Activated CD4-positive, alpha-beta T cell treated with anti-CD3 and anti-CD28 coated beads for 36 hours (primary cell): ENCODE data around the gene BCL2L14. TPM values are rescaled to one million over a fixed set of nuclear protein-coding genes. Genes with fewer than 3 reads are reported as not detected.

Source experiments
- ATAC-seq: fragments of 200-7000 bp; cut with Tn5 transposase; one replicate; pipeline ENCODE4 v1.10.0; 2021; ENCODE audit warnings: mild to moderate bottlenecking, moderate library complexity
- CTCF ChIA-PET: fragments of 350-600 bp; sonication (Branson Sonifier 250); formaldehyde crosslinking; loops from one replicate; lab custom pipeline; 2021; ENCODE audit warnings: antibody characterized with exemption; lab: Charles Lee
- POLR2A ChIA-PET: fragments of 350-600 bp; sonication (Branson Sonifier 250); formaldehyde crosslinking; loops from one replicate; lab custom pipeline; 2021; ENCODE audit warnings: antibody characterized with exemption, inconsistent platforms; lab: Charles Lee
- DNase-seq: peaks from one replicate; pipeline ENCODE4 v3.0.0-alpha.2; 2020
- H3K27ac Mint-ChIP-seq: one replicate; pipeline ENCODE4 v1.8.0; 2021; ENCODE audit warnings: mixed read lengths
- H3K27me3 Mint-ChIP-seq: one replicate; pipeline ENCODE4 v1.8.0; 2021; ENCODE audit warnings: mixed read lengths
- H3K36me3 Mint-ChIP-seq: one replicate; pipeline ENCODE4 v1.8.0; 2021; ENCODE audit warnings: low read depth, mixed read lengths
- H3K4me1 Mint-ChIP-seq: one replicate; pipeline ENCODE4 v1.8.0; 2021; ENCODE audit warnings: mixed read lengths
- H3K4me3 Mint-ChIP-seq: one replicate; pipeline ENCODE4 v1.8.0; 2021; ENCODE audit warnings: mild to moderate bottlenecking, moderate library complexity, mixed read lengths
- H3K9me3 Mint-ChIP-seq: one replicate; pipeline ENCODE4 v1.8.0; 2021; ENCODE audit warnings: low read depth, mixed read lengths
- intact Hi-C, 2 experiments: fragments of 100-400 bp; cut with DNase I in 1 of 2; cut with micrococcal nuclease in 1 of 2; formaldehyde crosslinking; loops; one replicate each; pipeline versions ENCODE4 v1.14.2 to v1.15.1; 2022 to 2024; cut with DNase I, micrococcal nuclease
- total RNA-seq, 2 experiments: library from RNA; stranded (reverse); gene quantifications; one replicate each; pipeline ENCODE4 v1.2.3, GENCODE V29; 2021

BCL2L14 gene, protein sequence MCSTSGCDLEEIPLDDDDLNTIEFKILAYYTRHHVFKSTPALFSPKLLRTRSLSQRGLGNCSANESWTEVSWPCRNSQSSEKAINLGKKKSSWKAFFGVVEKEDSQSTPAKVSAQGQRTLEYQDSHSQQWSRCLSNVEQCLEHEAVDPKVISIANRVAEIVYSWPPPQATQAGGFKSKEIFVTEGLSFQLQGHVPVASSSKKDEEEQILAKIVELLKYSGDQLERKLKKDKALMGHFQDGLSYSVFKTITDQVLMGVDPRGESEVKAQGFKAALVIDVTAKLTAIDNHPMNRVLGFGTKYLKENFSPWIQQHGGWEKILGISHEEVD
- 1 to 10 TPM; 7.3 to 7.7 TPM for total RNA-seq

DNA sequence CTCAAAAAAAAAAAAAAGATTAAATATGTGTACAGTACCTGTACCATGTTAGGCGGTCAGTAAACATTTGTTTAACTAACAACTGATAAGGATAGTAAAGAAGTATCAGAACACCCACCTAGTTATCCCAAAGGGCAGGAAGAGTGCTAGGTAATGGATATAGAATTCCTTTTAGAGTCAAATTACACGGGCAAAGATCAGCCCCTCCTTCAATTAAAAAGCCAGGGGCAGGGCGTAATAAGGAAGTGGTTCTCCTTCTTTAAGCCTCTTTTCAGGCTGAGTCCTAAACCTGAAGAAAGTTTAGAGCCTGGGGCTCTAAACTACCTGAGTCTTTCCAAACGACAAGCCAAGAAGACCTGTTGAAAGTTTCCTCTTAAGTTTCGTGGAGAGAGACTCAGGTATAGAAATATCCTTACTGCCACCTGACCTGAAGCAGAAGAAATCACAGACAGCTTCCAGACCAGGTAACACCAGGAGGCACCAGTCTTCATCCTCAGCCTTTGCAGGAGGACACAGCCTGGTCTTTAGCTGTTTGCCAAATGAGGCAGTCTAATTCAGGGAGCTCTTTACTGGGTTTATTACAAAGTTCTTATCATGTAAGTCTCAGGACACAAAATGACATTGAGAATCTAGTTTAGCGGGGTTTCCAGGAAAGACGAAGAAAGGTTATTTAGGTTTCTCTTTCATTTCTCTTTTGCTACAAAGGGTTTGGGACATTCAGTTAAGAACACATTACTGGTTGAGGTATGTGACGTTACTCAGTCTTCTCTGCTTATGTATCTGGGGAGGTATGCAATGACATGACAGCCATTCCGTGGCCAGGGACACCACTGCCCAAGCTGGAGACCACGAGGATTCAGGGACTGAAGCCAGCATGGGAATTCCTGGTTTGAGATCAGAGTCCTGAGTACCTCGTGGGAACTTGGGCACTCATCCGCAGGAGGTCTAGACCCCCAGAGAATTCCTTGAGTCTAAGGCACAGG, at the start of gene BCL2L14:
TSS of gene BCL2L14 (plus strand) at position 266 of the 983 bp plus-strand sequence. CDS start 8,367 bp downstream, outside the sequence.
- DNase-seq (peak; percentile 36), ATAC-seq (peak; percentile 92)
- POLR2A ChIA-PET, result interaction anchor here (0.6 to 1.0 kb wide), 2 partner anchors 196 to 232 kb away, joined by 3 read pairs; partner anchors contain the start of gene LRP6
- Mint-ChIP-seq H3K36me3 (no peaks in the 10 kb centered on the region), H3K4me1 (peaks cover 13% of the 10 kb centered on the region), H3K27ac (peak within 1 kb of the TSS; percentile 90), H3K4me3 (peak within 1 kb of the TSS; percentile 66), H3K27me3 (no peaks in the 10 kb centered on the region), H3K9me3 (no peaks in the 10 kb centered on the region)
- intact Hi-C loops, result no loop called here
- CTCF ChIA-PET, result interaction anchor here (0.7 to 1.7 kb wide), 8 partner anchors 38 to 516 kb away, joined by 3 to 6 read pairs (median 3); no protein-coding TSS in a partner anchor

DNA sequence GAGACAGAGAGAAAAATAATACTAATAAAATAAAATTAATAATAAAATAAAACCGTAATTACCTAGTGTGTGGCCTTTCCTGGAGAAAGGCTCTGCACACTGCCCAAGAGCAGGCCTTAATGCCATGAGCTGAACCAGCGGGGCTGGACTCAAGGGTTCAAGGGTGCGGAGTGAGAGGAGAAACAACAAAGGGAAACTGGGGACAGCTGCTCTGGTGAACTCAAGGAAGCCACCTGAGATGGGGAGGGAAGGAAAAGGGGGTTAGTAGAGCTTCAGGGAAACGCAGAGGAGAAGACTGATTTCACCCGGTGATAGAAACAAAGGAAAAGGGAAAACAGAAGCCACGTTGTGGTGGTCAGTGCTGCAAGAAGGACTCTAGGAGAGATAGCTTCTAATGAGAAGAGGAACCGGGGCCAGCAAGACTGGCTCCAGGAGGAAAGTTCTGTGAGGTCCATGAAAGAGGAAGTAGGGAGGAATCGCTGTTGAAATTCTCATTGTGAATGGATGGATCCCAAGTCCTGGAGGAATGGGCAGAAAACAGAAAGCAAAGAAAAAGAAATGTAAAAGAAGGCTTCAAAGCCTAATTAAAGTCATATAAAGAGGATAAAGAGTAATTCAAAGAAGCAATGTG, 48.3 kb upstream of the BCL2L14 start:
- Mint-ChIP-seq H3K4me1 (peaks cover 62% of the 10 kb centered on the region), H3K27me3 (no peaks in the 10 kb centered on the region), H3K36me3 (peaks cover 8% of the 10 kb centered on the region), H3K9me3 (peaks cover 8% of the 10 kb centered on the region), H3K27ac (peak overlapping the region; percentile 62), H3K4me3 (no peak overlapping the region)
- CTCF ChIA-PET, result interaction anchor here (1.0 to 1.4 kb wide), 2 partner anchors 11 to 48 kb away, joined by 3 read pairs; partner anchors contain the start of gene BCL2L14
- no peak for DNase-seq
- ATAC-seq, result no peak
- POLR2A ChIA-PET, result interaction anchor here (0.7 kb wide), 1 partner anchor 13 kb away, joined by 3 read pairs; no protein-coding TSS in a partner anchor
- intact Hi-C loops, result no loop called here

DNA sequence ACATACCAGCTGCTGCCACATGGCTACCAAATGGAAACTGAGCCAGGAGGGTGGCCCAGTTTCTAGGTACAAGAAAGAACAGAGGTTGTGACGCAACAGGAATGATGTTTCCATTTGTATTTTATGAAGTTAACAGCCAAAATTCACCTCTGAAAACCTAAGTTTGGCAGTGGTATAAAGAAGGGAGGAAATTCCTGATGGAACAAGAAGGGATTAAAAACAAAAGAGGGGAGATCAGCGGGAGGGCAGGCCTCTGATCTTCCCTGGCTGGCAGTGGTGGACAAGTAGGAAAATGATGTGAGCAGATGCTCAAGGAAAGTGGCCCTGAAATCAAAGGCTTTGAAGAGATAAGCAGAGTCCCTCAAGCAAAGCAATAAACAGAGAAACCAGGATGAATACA, 47.3 kb upstream of the BCL2L14 start:
- Mint-ChIP-seq H3K36me3 (peaks cover 12% of the 10 kb centered on the region), H3K27me3 (no peaks in the 10 kb centered on the region), H3K9me3 (peaks cover 12% of the 10 kb centered on the region), H3K4me1 (peaks cover 58% of the 10 kb centered on the region), H3K27ac (peak overlapping the region; percentile 80), H3K4me3 (no peak overlapping the region)
- intact Hi-C loops, result no loop called here
- DNase-seq (no peak), ATAC-seq (peak; percentile 6)
- POLR2A ChIA-PET, result no interaction called here
- CTCF ChIA-PET, result interaction anchor here (0.7 kb wide), 1 partner anchor 77 kb away, joined by 3 read pairs; no protein-coding TSS in a partner anchor

DNA sequence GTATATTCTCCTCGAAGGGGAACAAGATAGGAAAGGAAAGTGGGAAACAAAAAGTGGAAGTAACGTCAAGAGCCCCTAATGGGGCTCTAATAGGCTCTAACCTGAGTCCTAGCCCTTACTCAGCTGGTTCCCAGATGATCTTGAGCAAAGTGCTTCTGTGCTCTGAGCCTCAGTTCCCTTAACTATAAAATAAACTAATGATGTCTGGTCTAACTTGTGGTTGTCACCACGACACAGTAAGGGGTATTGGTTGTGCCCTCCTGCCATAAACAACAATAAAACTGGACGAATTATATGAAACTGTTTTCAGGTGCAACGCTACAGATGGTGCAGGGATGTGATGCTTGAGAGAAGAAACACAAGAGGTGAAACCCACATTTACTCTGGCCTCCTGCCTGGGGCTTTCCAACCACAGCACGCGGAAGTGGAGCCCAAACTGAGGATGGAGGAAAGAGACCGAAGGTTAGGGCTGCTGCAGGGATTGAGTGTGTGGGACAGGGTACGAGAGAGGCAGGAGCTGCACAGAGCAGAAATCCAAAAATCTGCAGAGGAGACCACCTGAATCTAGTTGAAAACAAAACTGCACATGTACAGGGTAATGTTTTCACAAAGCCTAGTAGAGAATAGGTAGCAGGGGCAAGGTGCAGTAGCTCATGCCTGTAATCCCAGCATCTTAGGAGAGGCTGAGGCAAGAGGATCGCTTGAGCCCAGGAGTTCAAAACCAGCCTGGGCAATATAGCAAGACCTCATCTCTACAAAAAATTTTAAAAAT, 45.6 kb upstream of the BCL2L14 start:
- Mint-ChIP-seq H3K27me3 (no peaks in the 10 kb centered on the region), H3K4me1 (peaks cover 71% of the 10 kb centered on the region), H3K4me3 (no peak overlapping the region), H3K9me3 (peaks cover 12% of the 10 kb centered on the region), H3K27ac (peak overlapping the region; percentile 64), H3K36me3 (peaks cover 12% of the 10 kb centered on the region)
- DNase-seq (peak; percentile 68), ATAC-seq (peak; percentile 66)
- POLR2A ChIA-PET, result interaction anchor here (0.7 to 1.4 kb wide), 2 partner anchors 14 to 15 kb away, joined by 3 read pairs; no protein-coding TSS in a partner anchor
- intact Hi-C loops, result no loop called here
- CTCF ChIA-PET, result interaction anchor here (0.8 to 2.5 kb wide), 4 partner anchors 16 to 346 kb away, joined by 3 to 13 read pairs (median 3); no protein-coding TSS in a partner anchor

DNA sequence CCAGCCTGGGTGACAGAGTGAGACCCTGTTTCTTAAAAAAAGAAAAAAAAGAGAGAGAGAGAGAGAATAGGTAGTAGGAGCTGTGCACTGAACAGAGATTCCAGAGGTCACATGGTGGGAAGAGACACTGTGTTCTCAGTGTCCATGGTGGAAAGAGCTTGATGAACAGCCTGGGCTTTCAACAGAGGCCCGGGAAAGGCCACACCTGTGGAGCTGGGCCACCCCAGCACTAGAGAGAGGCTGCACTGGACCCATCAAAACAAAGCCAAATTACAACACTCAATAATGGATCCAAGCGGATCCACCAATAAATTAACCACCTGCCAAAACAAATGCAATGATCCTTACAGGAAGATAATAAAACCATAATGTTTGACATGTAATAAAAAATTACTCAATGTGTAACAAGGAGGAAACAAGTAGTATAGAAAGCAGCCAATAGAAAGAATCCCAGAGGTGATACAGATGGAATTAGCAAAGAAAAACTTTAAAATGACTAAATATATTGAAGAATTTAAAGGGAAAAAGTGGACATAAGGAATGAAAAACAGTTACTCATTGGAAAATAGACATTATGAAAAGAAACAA, 44.8 kb upstream of the BCL2L14 start:
- Mint-ChIP-seq H3K27me3 (no peaks in the 10 kb centered on the region), H3K27ac (peak overlapping the region; percentile 45), H3K9me3 (peaks cover 12% of the 10 kb centered on the region), H3K4me3 (no peak overlapping the region), H3K36me3 (peaks cover 12% of the 10 kb centered on the region), H3K4me1 (peaks cover 67% of the 10 kb centered on the region)
- DNase-seq (no peak), ATAC-seq (no peak)
- ChIA-PET CTCF (interaction anchor here (0.7 to 2.5 kb wide), 5 partner anchors 17 to 345 kb away, joined by 3 to 13 read pairs (median 3); no protein-coding TSS in a partner anchor), POLR2A (interaction anchor here (1.4 kb wide), 1 partner anchor 16 kb away, joined by 3 read pairs; no protein-coding TSS in a partner anchor)
- intact Hi-C loops, result no loop called here

DNA sequence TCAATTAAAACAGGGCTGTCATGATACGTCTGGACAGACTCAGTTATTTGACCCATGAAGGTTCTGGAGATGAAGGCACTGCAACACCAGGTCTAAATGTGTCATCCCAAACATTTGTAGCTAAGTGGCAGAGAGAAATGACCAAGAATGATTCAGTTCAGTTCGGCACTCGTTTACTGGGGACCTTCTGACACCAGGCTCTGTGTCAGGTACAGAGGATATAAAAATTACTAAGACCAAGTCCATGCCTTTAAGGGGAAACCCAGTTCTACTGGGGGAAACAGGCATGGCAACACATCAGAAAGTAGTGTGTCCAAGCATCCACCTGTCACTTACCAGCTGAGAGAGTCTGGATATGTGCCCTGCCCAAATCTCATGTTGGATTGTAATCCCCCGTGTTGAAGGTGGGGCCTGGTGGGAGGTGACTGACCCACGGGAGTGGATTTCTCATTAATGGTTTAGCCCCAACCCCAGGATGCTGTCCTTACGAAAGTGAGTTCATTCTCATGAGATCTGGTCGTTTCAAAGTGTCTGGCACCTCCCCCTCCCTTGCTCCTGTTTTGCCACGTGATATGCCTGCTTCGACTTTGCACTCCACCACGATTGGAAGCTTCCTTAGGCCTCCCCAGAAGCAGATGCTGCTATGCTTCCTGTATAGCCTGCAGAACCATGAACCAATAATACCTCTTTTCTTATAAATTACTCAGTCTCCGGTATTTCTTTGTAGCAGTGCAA, 41.9 kb upstream of the BCL2L14 start:
- intact Hi-C loops, result no loop called here
- Mint-ChIP-seq H3K4me3 (no peak overlapping the region), H3K27me3 (no peaks in the 10 kb centered on the region), H3K9me3 (peaks cover 12% of the 10 kb centered on the region), H3K27ac (peak overlapping the region; percentile 52), H3K36me3 (peaks cover 12% of the 10 kb centered on the region), H3K4me1 (peaks cover 63% of the 10 kb centered on the region)
- peak; percentile 19 for DNase-seq
- POLR2A ChIA-PET, result interaction anchor here (1.4 kb wide), 1 partner anchor 19 kb away, joined by 7 read pairs; no protein-coding TSS in a partner anchor
- CTCF ChIA-PET, result interaction anchor here (0.5 to 1.7 kb wide), 6 partner anchors 19 to 451 kb away, joined by 3 to 7 read pairs (median 5); no protein-coding TSS in a partner anchor
- peak; percentile 30 for ATAC-seq

DNA sequence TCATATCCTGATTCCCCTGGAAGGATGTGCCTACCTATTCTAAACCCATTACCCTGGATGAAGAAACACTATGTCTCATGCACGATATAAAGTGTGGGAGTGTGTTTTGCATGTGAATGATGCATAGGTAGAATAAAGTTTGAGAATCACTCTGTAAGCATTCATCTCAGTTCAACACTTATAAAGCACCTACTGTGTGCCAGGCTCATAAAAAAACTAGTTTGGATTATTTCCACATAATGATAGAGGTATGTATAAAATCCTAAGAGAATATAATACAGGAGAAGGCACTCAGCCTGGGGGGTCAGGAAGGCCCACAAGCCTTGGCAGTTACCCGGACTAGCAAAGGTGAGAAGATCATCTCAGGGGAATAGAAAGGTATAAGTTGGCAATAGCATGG, 41.1 kb upstream of the BCL2L14 start:
- Mint-ChIP-seq H3K27me3 (no peaks in the 10 kb centered on the region), H3K36me3 (peaks cover 12% of the 10 kb centered on the region), H3K4me3 (no peak overlapping the region), H3K27ac (peak overlapping the region; percentile 52), H3K4me1 (peaks cover 58% of the 10 kb centered on the region), H3K9me3 (peaks cover 12% of the 10 kb centered on the region)
- ChIA-PET CTCF (interaction anchor here (1.6 to 1.7 kb wide), 2 partner anchors 448 to 452 kb away, joined by 6 to 7 read pairs; no protein-coding TSS in a partner anchor), POLR2A (interaction anchor here (0.6 to 1.4 kb wide), 2 partner anchors 20 to 43 kb away, joined by 3 to 7 read pairs; no protein-coding TSS in a partner anchor)
- intact Hi-C loops, result loop anchor here (5.0 kb wide), 5 partner anchors 127 to 302 kb away; no protein-coding TSS in a partner anchor
- DNase-seq (no peak), ATAC-seq (no peak)

DNA sequence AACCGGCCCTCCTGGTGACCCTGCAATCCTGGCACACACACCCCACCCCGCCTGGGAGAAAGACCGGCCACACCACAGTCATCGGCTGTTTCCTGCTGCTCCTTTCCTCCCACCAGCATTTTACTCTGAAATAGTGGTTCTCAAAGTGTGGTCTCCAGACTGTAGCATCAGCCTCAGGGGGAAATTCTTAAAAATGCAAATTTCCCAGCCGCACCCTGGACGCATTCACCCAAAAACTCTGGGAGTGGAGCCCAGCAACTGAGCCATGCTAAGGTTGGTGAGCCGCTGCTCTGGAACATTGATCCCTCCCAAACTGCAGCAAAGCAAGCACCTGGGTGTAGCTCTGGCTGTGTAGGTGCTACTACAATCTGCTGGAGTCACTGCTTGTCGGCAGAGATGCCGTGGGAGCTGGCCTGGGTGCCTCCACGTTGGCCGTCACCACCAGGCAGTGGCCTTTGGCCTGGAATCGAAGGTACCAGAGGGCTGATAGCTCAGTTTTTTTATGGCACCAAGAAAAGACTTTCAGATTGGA, 38.4 kb upstream of the BCL2L14 start:
- H3K4me3 Mint-ChIP-seq, result peak overlapping the region; percentile 60
- intact Hi-C loops, result loop anchor here (2.0 to 5.0 kb wide), 8 partner anchors 52 to 382 kb away; no protein-coding TSS in a partner anchor

More for the DNA sequence above, 38.4 kb upstream of the BCL2L14 start:
- Mint-ChIP-seq H3K27ac (peak overlapping the region; percentile 91), H3K27me3 (no peaks in the 10 kb centered on the region), H3K36me3 (peaks cover 4% of the 10 kb centered on the region), H3K9me3 (peaks cover 5% of the 10 kb centered on the region), H3K4me1 (peaks cover 46% of the 10 kb centered on the region)
- CTCF ChIA-PET, result interaction anchor here (0.6 to 6.1 kb wide), 44 partner anchors 11 to 545 kb away, joined by 3 to 111 read pairs (median 4); no protein-coding TSS in a partner anchor
- DNase-seq, result peak; percentile 33
- ATAC-seq, result peak; percentile 5
- POLR2A ChIA-PET, result interaction anchor here (0.7 to 2.6 kb wide), 3 partner anchors 22 to 383 kb away, joined by 4 to 31 read pairs (median 5); partner anchors contain the start of gene ETV6
